GM23338 (cell line): Measurements from ENCODE around the gene ASB9. TPM values are rescaled to one million over a fixed set of nuclear protein-coding genes. Genes with fewer than 3 reads are reported as not detected.

Source experiments
- ATAC-seq: fragments of 200-7000 bp; cut with Tn5 transposase; 3 replicates; pipeline ENCODE4 v1.9.1; 2020
- DNase-seq: peaks from one replicate; pipeline ENCODE4 v3.0.0-alpha.2; 2015; ENCODE audit warnings: low spot score
- H2AFZ ChIP-seq: fragments of 200-600 bp; sonication (generic); 2 replicates; pipeline ENCODE4 v1.8.0; 2016; ENCODE audit warnings: antibody characterized with exemption, mild to moderate bottlenecking, moderate library complexity
- H3F3A ChIP-seq: fragments of 200-600 bp; sonication (generic); replicated peaks from 2 replicates; pipeline ENCODE4 v1.8.0; 2017; ENCODE audit warnings: antibody characterized with exemption, mixed run types, low read depth
- H3K27ac ChIP-seq: fragments of 200-600 bp; sonication (generic); 2 replicates; pipeline ENCODE4 v1.6.1; 2016; ENCODE audit warnings: low read depth
- H3K27me3 ChIP-seq: fragments of 200-600 bp; sonication (generic); 2 replicates; pipeline ENCODE4 v1.8.0; 2016; ENCODE audit warnings: mild to moderate bottlenecking, mixed run types, moderate library complexity; ENCODE audit not compliant: insufficient read depth
- H3K36me3 ChIP-seq: fragments of 200-600 bp; sonication (generic); 2 replicates; pipeline ENCODE4 v1.8.0; 2016; ENCODE audit warnings: mild to moderate bottlenecking; ENCODE audit not compliant: insufficient read depth
- H3K4me1 ChIP-seq: fragments of 200-600 bp; sonication (generic); 2 replicates; pipeline ENCODE4 v1.8.0; 2016; ENCODE audit warnings: mild to moderate bottlenecking, moderate library complexity; ENCODE audit not compliant: insufficient read depth
- H3K4me2 ChIP-seq: fragments of 200-600 bp; sonication (generic); 2 replicates; pipeline ENCODE4 v1.7.1; 2017; ENCODE audit warnings: mixed run types
- H3K4me3 ChIP-seq: fragments of 200-600 bp; sonication (generic); 2 replicates; pipeline ENCODE4 v1.6.1; 2016; ENCODE audit warnings: mixed run types
- H3K79me2 ChIP-seq: fragments of 200-600 bp; sonication (generic); replicated peaks from 2 replicates; pipeline ENCODE4 v1.8.0; 2017; ENCODE audit warnings: mild to moderate bottlenecking; ENCODE audit not compliant: insufficient read depth
- H3K9me2 ChIP-seq: fragments of 200-600 bp; sonication (generic); 2 replicates; pipeline ENCODE4 v1.8.0; 2017; ENCODE audit not compliant: insufficient read depth
- H4K20me1 ChIP-seq: fragments of 200-600 bp; sonication (generic); replicated peaks from 2 replicates; pipeline ENCODE4 v1.8.0; 2017; ENCODE audit warnings: mild to moderate bottlenecking; ENCODE audit not compliant: insufficient read depth
- H3K27ac Mint-ChIP-seq: 2 replicates; pipeline ENCODE4 v1.8.0; 2020; ENCODE audit warnings: inconsistent platforms, mild to moderate bottlenecking, moderate library complexity, mixed read lengths
- H3K27me3 Mint-ChIP-seq: 3 replicates; pipeline ENCODE4 v1.8.0; 2022; ENCODE audit warnings: low read depth, mild to moderate bottlenecking, moderate library complexity, mixed read lengths, inconsistent platforms; ENCODE audit not compliant: insufficient read depth, poor library complexity
- H3K36me3 Mint-ChIP-seq: 3 replicates; pipeline ENCODE4 v1.8.0; 2021; ENCODE audit warnings: low read depth, mild to moderate bottlenecking, inconsistent platforms, moderate library complexity, mixed read lengths
- H3K4me1 Mint-ChIP-seq: 3 replicates; pipeline ENCODE4 v1.8.0; 2020; ENCODE audit warnings: mild to moderate bottlenecking, inconsistent platforms, mixed read lengths
- H3K4me3 Mint-ChIP-seq: 3 replicates; pipeline ENCODE4 v1.8.0; 2021; ENCODE audit warnings: moderate library complexity, mild to moderate bottlenecking, inconsistent platforms, mixed read lengths
- H3K9me3 Mint-ChIP-seq: 3 replicates; pipeline ENCODE4 v1.8.0; 2020; ENCODE audit warnings: moderate library complexity, mild to moderate bottlenecking, inconsistent platforms, mixed read lengths
- CREB1 ChIP-seq: fragments of 250-450 bp; sonication (Bioruptor Pico); IDR thresholded peaks from 2 replicates; pipeline ENCODE4 v1.5.0; 2020; ENCODE audit warnings: low read depth, mild to moderate bottlenecking, moderate library complexity
- EZH2 ChIP-seq: fragments of 200-600 bp; sonication (generic); IDR thresholded peaks from one replicate; pipeline ENCODE4 v1.8.0; 2017; ENCODE audit warnings: antibody characterized with exemption, mild to moderate bottlenecking, low read depth; ENCODE audit not compliant: unreplicated experiment
- EZH2phosphoT487 ChIP-seq: fragments of 200-600 bp; sonication (generic); IDR thresholded peaks from one replicate; pipeline ENCODE4 v1.8.1; 2018; ENCODE audit warnings: antibody characterized with exemption; ENCODE audit not compliant: unreplicated experiment
- JUNB ChIP-seq: IDR thresholded peaks from one replicate; pipeline ENCODE4 v1.6.1; 2016; ENCODE audit warnings: antibody characterized with exemption; ENCODE audit not compliant: unreplicated experiment
- POLR2AphosphoS5 ChIP-seq: IDR thresholded peaks from 2 replicates; pipeline ENCODE4 v1.6.1; 2016; ENCODE audit warnings: antibody characterized with exemption, low read depth
- ZNF114 ChIP-seq: fragments of 250-450 bp; sonication (Bioruptor Pico); IDR thresholded peaks from 2 replicates; pipeline ENCODE4 v1.5.0; 2020; ENCODE audit warnings: mild to moderate bottlenecking, moderate library complexity
- polyA plus RNA-seq: library from polyadenylated mRNA; unstranded; fragments of >200 nt; fragmentation: Nextera tagmentation; extraction: Ambion mirVana; gene quantifications from 2 replicates; pipeline ENCODE4 v1.2.1, GENCODE V29; 2016
- total RNA-seq: library from RNA; depleted of rRNA; stranded (reverse); fragments of >200 nt; shearing (Covaris generic); gene quantifications from 2 replicates; pipeline ENCODE4 v1.2.3, GENCODE V29; 2014
- TF ChIP-seq, protein P1 (sequence below), 2 experiments: fragments of 200-600 bp in 1 of 2; sonication (generic) in 1 of 2; conservative IDR thresholded peaks; 2 replicates each; pipeline versions ENCODE4 v1.5.1 to v1.6.1; 2016 to 2017; ENCODE audit warnings: antibody characterized with exemption in 2 of 2, low read depth in 2 of 2, mild to moderate bottlenecking in 2 of 2, moderate library complexity in 1 of 2
- TF ChIP-seq, protein P2 (sequence below): IDR thresholded peaks from 2 replicates; pipeline ENCODE4 v1.6.1; 2016; ENCODE audit warnings: antibody characterized with exemption
- TF ChIP-seq, protein P3 (sequence below): fragments of 250-450 bp; sonication (Bioruptor Pico); IDR thresholded peaks from 2 replicates; pipeline ENCODE4 v1.5.0; 2020; ENCODE audit warnings: mild to moderate bottlenecking, moderate library complexity

The ASB9 gene
- total and polyA plus RNA-seq, 2 experiments from 2014 or later = 0.37 to 0.42 TPM

DNA sequence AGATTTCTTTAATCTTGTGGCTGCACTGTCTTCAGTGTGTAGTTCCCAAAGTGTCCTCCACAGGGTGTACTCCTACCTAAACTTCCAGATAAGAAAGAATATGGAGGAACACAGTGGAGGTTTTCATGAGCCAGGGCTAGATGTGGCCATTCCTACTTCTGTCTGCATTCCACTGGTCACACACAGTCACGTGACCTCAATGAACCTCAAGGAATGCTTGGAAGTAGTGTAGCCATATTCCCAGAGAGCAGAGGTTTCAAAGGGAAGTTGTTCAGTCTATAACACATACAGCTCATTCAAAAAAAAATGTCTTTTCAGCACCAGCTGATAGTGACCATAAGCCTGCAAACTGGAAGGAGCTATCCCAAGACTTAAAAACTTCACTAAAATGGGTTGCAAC, 53.6 kb downstream of the ASB9 start (continued):
- TF ChIP-seq, protein P1, sequence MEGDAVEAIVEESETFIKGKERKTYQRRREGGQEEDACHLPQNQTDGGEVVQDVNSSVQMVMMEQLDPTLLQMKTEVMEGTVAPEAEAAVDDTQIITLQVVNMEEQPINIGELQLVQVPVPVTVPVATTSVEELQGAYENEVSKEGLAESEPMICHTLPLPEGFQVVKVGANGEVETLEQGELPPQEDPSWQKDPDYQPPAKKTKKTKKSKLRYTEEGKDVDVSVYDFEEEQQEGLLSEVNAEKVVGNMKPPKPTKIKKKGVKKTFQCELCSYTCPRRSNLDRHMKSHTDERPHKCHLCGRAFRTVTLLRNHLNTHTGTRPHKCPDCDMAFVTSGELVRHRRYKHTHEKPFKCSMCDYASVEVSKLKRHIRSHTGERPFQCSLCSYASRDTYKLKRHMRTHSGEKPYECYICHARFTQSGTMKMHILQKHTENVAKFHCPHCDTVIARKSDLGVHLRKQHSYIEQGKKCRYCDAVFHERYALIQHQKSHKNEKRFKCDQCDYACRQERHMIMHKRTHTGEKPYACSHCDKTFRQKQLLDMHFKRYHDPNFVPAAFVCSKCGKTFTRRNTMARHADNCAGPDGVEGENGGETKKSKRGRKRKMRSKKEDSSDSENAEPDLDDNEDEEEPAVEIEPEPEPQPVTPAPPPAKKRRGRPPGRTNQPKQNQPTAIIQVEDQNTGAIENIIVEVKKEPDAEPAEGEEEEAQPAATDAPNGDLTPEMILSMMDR (conservative IDR thresholded peaks at IDR 0.05; ENCODE audit: low read depth in 2 of 2) = no peak
- TF ChIP-seq, protein P2, sequence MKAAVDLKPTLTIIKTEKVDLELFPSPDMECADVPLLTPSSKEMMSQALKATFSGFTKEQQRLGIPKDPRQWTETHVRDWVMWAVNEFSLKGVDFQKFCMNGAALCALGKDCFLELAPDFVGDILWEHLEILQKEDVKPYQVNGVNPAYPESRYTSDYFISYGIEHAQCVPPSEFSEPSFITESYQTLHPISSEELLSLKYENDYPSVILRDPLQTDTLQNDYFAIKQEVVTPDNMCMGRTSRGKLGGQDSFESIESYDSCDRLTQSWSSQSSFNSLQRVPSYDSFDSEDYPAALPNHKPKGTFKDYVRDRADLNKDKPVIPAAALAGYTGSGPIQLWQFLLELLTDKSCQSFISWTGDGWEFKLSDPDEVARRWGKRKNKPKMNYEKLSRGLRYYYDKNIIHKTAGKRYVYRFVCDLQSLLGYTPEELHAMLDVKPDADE = no peak
- TF ChIP-seq POLR2AphosphoS5 (no peak), ZNF114 (CRISPR knock-in tag) (no peak), JUNB (no peak)

DNA sequence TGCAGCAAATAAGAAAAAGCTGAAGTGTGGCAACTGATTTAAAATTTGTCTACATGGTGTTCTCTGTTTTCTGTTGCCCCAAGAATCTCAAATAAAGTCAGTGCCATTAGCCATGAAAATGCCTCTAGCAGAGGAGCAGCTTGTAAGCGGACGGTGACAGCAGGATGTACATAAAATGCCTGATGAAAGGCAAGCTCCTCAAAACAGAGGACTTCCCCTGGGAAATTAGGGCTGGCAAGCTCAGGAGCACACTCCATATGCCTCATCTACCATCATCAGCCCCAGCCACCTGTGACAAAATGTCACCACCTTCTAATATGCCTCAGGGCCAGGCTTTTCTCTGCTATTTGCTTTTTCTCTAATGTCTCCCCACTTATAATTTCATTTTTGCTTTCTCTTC, 54.5 kb downstream of the ASB9 start:
- ATAC-seq = no peak
- TF ChIP-seq, protein P1 (conservative IDR thresholded peaks at IDR 0.05; ENCODE audit: low read depth in 2 of 2) = no peak
- TF ChIP-seq ZNF114 (CRISPR knock-in tag) = no peak
- TF ChIP-seq, protein P2 = no peak
- no peak for TF ChIP-seq EZH2phosphoT487
- TF ChIP-seq EZH2 = no peak
- no peak for TF ChIP-seq POLR2AphosphoS5
- no peak for TF ChIP-seq CREB1 (CRISPR knock-in tag)
- TF ChIP-seq JUNB = no peak
- TF ChIP-seq, protein P3, sequence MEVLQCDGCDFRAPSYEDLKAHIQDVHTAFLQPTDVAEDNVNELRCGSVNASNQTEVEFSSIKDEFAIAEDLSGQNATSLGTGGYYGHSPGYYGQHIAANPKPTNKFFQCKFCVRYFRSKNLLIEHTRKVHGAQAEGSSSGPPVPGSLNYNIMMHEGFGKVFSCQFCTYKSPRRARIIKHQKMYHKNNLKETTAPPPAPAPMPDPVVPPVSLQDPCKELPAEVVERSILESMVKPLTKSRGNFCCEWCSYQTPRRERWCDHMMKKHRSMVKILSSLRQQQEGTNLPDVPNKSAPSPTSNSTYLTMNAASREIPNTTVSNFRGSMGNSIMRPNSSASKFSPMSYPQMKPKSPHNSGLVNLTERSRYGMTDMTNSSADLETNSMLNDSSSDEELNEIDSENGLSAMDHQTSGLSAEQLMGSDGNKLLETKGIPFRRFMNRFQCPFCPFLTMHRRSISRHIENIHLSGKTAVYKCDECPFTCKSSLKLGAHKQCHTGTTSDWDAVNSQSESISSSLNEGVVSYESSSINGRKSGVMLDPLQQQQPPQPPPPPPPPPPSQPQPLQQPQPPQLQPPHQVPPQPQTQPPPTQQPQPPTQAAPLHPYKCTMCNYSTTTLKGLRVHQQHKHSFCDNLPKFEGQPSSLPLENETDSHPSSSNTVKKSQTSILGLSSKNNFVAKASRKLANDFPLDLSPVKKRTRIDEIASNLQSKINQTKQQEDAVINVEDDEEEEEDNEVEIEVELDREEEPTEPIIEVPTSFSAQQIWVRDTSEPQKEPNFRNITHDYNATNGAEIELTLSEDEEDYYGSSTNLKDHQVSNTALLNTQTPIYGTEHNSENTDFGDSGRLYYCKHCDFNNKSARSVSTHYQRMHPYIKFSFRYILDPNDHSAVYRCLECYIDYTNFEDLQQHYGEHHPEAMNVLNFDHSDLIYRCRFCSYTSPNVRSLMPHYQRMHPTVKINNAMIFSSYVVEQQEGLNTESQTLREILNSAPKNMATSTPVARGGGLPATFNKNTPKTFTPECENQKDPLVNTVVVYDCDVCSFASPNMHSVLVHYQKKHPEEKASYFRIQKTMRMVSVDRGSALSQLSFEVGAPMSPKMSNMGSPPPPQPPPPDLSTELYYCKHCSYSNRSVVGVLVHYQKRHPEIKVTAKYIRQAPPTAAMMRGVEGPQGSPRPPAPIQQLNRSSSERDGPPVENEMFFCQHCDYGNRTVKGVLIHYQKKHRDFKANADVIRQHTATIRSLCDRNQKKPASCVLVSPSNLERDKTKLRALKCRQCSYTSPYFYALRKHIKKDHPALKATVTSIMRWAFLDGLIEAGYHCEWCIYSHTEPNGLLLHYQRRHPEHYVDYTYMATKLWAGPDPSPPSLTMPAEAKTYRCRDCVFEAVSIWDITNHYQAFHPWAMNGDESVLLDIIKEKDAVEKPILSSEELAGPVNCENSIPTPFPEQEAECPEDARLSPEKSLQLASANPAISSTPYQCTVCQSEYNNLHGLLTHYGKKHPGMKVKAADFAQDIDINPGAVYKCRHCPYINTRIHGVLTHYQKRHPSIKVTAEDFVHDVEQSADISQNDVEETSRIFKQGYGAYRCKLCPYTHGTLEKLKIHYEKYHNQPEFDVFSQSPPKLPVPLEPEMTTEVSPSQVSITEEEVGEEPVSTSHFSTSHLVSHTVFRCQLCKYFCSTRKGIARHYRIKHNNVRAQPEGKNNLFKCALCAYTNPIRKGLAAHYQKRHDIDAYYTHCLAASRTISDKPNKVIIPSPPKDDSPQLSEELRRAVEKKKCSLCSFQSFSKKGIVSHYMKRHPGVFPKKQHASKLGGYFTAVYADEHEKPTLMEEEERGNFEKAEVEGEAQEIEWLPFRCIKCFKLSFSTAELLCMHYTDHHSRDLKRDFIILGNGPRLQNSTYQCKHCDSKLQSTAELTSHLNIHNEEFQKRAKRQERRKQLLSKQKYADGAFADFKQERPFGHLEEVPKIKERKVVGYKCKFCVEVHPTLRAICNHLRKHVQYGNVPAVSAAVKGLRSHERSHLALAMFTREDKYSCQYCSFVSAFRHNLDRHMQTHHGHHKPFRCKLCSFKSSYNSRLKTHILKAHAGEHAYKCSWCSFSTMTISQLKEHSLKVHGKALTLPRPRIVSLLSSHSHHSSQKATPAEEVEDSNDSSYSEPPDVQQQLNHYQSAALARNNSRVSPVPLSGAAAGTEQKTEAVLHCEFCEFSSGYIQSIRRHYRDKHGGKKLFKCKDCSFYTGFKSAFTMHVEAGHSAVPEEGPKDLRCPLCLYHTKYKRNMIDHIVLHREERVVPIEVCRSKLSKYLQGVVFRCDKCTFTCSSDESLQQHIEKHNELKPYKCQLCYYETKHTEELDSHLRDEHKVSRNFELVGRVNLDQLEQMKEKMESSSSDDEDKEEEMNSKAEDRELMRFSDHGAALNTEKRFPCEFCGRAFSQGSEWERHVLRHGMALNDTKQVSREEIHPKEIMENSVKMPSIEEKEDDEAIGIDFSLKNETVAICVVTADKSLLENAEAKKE = no peak

More for the DNA sequence above, 54.5 kb downstream of the ASB9 start:
- Histone ChIP-seq H3K4me3 (no peak overlapping the region), H3K4me2 (no peak overlapping the region), H3K9me2 (no peaks in the 10 kb centered on the region), H3F3A (no peaks in the 10 kb centered on the region), H3K36me3 (no peaks in the 10 kb centered on the region), H4K20me1 (no peaks in the 10 kb centered on the region), H3K79me2 (no peaks in the 10 kb centered on the region), H3K27me3 (no peaks in the 10 kb centered on the region), H2AFZ (no peak overlapping the region), H3K27ac (no peak overlapping the region), H3K4me1 (no peaks in the 10 kb centered on the region)
- H3K36me3 Mint-ChIP-seq = no peaks in the 10 kb centered on the region
- no peak overlapping the region for H3K27ac Mint-ChIP-seq
- H3K4me1 Mint-ChIP-seq = peaks cover 3% of the 10 kb centered on the region; the same call in 1 of the 3 replicates
- no peaks in the 10 kb centered on the region; the same call in 2 of the 3 replicates for H3K9me3 Mint-ChIP-seq
- peaks cover 2% of the 10 kb centered on the region for H3K27me3 Mint-ChIP-seq
- H3K4me3 Mint-ChIP-seq = no peak overlapping the region
- DNase-seq = no peak
